Coronary artery (tissue), 2 donors: ENCODE results near the gene SLC38A10.
A peak's percentile ranks its signal among the peaks of the same experiment; 100 is the strongest.

ENCODE experiments used
- DNase-seq: peaks from one replicate; pipeline ENCODE4 v3.0.0-alpha.2; 2017; ENCODE audit warnings: low spot score
- H3K27ac ChIP-seq, 2 donors: fragments of 200-600 bp; sonication (generic); one replicate each; pipeline ENCODE4 v1.5.1; 2016 to 2019
- H3K4me3 ChIP-seq: fragments of 200-600 bp; sonication (generic); 2 replicates; pipeline ENCODE4 v1.5.1; 2016; ENCODE audit warnings: mild to moderate bottlenecking, moderate library complexity
- CTCF ChIP-seq: fragments of 200-600 bp; sonication (generic); IDR thresholded peaks from one replicate; pipeline ENCODE4 v1.5.1; 2019; ENCODE audit warnings: antibody characterized with exemption

Gene SLC38A10

GRCh38 chr17:81273698-81274470 lies 21.2 kb downstream of the SLC38A10 start:
- no peak overlapping the region for H3K27ac ChIP-seq
- H3K4me3 ChIP-seq, result no peak overlapping the region
- no peak for DNase-seq
- no peak for TF ChIP-seq CTCF

GRCh38 chr17:81272616-81273015 lies 22.5 kb downstream of the SLC38A10 start:
- H3K4me3 ChIP-seq, result no peak overlapping the region
- TF ChIP-seq CTCF, result no peak
- H3K27ac ChIP-seq, result peak overlapping the region in 1 of 2 donors; percentile 16
- DNase-seq, result no peak

GRCh38 chr17:81271226-81271625 lies 23.9 kb downstream of the SLC38A10 start:
- no peak overlapping the region for H3K4me3 ChIP-seq
- DNase-seq, result no peak
- no peak overlapping the region for H3K27ac ChIP-seq
- TF ChIP-seq CTCF, result no peak

GRCh38 chr17:81270279-81270678 lies 24.8 kb downstream of the SLC38A10 start:
- no peak overlapping the region for H3K4me3 ChIP-seq
- DNase-seq, result no peak
- no peak overlapping the region for H3K27ac ChIP-seq
- no peak for TF ChIP-seq CTCF

- Histone ChIP-seq H3K27ac (no peak overlapping the region), H3K4me3 (no peak overlapping the region)
- DNase-seq, result no peak
- no peak for TF ChIP-seq CTCF
Observed at GRCh38 chr17:81267390-81268067, 27.6 kb downstream of the SLC38A10 start.

DNA sequence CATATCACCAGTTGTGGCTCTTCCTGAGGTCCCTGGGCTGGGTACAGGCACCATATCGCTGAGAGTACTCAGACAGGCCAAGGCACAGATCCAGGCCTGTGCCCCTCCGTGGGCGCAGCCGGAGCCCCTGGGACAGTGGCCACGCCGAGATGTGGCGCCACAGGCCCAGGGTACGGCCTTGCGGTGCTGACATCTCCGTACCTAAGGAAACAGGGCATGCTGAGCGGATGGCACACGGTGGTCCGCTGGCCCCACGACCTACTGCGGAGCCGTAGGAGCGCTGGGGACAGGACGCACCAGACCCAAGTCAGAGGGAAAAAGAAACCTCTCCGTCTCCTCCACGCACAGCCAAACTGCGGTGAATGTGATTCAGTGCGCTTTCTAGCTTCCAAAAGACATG lies 29.5 kb downstream of the SLC38A10 start:
- no peak overlapping the region for H3K27ac ChIP-seq
- no peak for TF ChIP-seq CTCF
- no peak overlapping the region for H3K4me3 ChIP-seq
- no peak for DNase-seq

- DNase-seq, result no peak
- H3K27ac ChIP-seq, result no peak overlapping the region
- H3K4me3 ChIP-seq, result no peak overlapping the region
- no peak for TF ChIP-seq CTCF
Observed at GRCh38 chr17:81264640-81265039, 30.5 kb downstream of the SLC38A10 start.
